ENCODE data around the gene PLXNB1. TPM values are rescaled to one million over a fixed set of nuclear protein-coding genes. Genes with fewer than 3 reads are reported as not detected.
A peak's percentile ranks its signal among the peaks of the same experiment; 100 is the strongest.
"Not testable (repeated sequence)": the region's sequence is repeated elsewhere in the genome, so short reads cannot be mapped to it uniquely, and the experiment has no call there.

PLXNB1 gene, protein sequence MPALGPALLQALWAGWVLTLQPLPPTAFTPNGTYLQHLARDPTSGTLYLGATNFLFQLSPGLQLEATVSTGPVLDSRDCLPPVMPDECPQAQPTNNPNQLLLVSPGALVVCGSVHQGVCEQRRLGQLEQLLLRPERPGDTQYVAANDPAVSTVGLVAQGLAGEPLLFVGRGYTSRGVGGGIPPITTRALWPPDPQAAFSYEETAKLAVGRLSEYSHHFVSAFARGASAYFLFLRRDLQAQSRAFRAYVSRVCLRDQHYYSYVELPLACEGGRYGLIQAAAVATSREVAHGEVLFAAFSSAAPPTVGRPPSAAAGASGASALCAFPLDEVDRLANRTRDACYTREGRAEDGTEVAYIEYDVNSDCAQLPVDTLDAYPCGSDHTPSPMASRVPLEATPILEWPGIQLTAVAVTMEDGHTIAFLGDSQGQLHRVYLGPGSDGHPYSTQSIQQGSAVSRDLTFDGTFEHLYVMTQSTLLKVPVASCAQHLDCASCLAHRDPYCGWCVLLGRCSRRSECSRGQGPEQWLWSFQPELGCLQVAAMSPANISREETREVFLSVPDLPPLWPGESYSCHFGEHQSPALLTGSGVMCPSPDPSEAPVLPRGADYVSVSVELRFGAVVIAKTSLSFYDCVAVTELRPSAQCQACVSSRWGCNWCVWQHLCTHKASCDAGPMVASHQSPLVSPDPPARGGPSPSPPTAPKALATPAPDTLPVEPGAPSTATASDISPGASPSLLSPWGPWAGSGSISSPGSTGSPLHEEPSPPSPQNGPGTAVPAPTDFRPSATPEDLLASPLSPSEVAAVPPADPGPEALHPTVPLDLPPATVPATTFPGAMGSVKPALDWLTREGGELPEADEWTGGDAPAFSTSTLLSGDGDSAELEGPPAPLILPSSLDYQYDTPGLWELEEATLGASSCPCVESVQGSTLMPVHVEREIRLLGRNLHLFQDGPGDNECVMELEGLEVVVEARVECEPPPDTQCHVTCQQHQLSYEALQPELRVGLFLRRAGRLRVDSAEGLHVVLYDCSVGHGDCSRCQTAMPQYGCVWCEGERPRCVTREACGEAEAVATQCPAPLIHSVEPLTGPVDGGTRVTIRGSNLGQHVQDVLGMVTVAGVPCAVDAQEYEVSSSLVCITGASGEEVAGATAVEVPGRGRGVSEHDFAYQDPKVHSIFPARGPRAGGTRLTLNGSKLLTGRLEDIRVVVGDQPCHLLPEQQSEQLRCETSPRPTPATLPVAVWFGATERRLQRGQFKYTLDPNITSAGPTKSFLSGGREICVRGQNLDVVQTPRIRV (N-terminal part only)
- polyA plus RNA-seq (2013, experiment 1 of 2): 81.0 TPM
- 87.6 TPM for polyA plus RNA-seq (2013, experiment 2 of 2)

DNA sequence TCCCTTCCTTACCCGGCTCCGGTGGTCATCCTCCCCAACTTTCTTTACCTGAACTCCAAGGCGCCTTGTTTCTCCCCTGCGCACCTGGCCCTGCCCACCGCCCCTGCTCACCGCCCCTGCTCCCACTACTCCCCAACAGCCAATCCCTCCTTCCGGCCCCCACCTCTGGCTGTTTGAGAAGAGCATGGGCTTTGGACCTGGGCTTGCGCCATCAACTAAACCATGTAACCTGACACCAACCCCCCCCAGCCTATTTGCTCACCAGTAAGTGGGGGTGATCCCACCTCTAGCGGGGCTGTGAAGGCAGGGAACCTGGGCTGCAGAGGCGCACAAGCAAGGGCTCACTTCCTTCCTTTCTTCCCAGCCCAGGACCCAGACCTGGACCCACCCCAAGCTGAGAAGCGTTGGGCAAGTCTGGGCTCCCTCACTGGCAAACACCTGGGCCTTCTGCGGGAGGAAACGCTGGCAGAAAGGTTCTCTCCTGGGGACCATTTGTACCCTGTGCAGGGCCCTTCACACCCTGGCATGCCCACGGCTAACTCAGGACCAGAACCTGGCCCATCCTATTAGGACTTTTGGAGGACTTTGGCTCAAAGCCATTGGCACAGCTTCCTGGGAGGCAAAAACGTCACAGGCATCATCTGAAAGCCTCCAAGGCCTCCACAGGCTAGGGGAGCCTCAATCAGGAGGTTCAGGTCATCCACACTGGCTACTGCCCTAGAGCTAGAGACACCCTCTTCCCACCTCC, at the start of gene PLXNB1:
PLXNB1 (minus strand) TSS at position 127 of the 748 bp plus-strand sequence. CDS start 5,475 bp downstream, outside the sequence.
- peak within 1 kb of the TSS; percentile 85 for H3K4me3 ChIP-seq (ENCODE audit: low read length)
- WGBS: 9% methylated on average over 15 of the region's 15 CpGs
- peak within 1 kb of the TSS; percentile 96 for H3K9ac ChIP-seq (ENCODE audit: low read depth, low read length)
- no peaks in the 10 kb centered on the region for H3K9me3 ChIP-seq (ENCODE audit: insufficient read depth, low read depth, low read length)
- H3K36me3 ChIP-seq (ENCODE audit: insufficient read depth, low read length): peaks cover 31% of the 10 kb centered on the region
- H3K4me1 ChIP-seq (ENCODE audit: insufficient read depth, low read length): peaks cover 23% of the 10 kb centered on the region
- H3K27ac ChIP-seq (ENCODE audit: low read depth, low read length): peak within 1 kb of the TSS; percentile 93
- H3K27me3 ChIP-seq (ENCODE audit: insufficient read depth, low read length): no peaks in the 10 kb centered on the region

DNA sequence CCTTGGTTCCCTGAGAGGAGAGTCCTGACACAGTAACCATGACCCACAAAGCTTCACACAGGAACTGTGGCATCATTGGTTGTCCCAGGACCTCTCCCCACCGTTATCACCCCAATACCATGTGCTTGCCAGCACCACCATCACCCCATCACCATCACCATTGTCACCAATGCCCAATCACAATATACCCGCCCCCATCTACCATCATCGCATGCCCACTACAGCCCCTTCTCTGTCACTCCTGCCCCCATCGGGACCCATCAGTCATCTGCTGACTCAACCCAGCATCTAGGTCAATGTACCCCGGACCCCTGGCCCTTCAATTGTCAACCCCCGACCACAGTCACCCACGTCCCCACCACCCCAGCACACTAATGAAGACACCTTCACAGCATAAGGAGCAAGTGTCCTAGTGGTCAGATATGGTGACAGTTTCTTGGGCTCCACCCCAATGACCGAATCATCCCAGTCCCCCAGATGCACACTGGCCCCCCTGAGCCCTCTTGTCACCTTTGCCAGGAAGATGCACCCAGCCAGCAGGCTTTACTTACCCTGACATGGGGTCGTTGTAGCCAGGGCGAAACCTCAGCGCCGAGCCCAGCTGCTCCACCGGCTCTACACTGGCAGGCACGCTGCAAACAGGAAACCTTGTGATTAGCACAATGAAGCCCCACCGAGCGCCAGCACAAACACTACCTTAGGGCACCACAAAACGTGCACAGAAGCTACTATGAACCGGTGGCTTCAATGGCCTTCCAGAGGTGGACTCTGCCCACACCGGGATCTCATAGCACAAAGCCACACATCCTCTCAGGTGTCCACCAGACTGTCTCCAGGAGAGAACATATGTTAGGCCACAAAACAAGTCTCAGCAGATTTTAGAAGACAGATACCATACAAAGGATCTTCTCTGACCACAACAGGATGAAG, 49.0 kb upstream of the PLXNB1 start:
- Histone ChIP-seq H3K27ac (ENCODE audit: low read depth, low read length) (no peak overlapping the region), H3K36me3 (ENCODE audit: insufficient read depth, low read length) (0 out of 2 replicates have a peak, but pooled peaks cover 4% of the 10 kb centered on the region), H3K4me1 (ENCODE audit: insufficient read depth, low read length) (peaks cover 12% of the 10 kb centered on the region), H3K4me3 (ENCODE audit: low read length) (no peak overlapping the region), H3K9me3 (ENCODE audit: insufficient read depth, low read depth, low read length) (no peaks in the 10 kb centered on the region), H3K27me3 (ENCODE audit: insufficient read depth, low read length) (no peaks in the 10 kb centered on the region), H3K9ac (ENCODE audit: low read depth, low read length) (no peak overlapping the region)
- WGBS: 89% methylated on average over 19 of the region's 19 CpGs

DNA sequence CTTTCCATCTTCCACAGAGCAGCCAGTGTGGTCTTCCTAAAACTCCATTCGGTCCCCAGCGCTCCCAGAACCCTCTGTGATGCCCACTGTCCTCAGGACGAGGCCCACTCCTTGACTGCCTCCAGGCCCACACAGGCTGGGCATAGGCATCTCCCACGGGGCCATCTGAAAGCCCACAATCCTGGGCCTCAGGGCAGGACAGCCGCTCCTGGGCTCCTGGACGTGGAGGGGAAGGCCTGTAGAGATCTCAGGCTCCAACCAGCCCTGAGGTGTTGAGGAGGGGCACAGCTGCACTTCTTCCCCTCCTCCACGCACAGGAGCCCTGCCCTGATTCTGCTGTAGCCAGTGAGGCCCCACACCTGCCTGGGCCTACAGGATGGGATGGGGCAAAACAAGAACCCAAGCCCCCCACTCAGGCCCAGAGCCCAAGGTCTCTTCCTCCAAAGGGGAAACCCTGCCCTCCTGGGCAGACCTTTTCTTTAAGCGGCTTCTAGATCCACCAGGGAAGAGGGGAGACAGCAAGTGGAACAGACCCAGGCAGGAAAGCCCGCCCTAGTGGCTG, 48.2 kb upstream of the PLXNB1 start:
- 88% methylated on average over 9 of the region's 9 CpGs for WGBS
- peak overlapping the region; percentile 35; the same call in 1 of the 2 replicates for H3K27ac ChIP-seq (ENCODE audit: low read depth, low read length)
- H3K36me3 ChIP-seq (ENCODE audit: insufficient read depth, low read length): 0 out of 2 replicates have a peak, but pooled peaks cover 4% of the 10 kb centered on the region
- peaks cover 18% of the 10 kb centered on the region for H3K4me1 ChIP-seq (ENCODE audit: insufficient read depth, low read length)
- H3K27me3 ChIP-seq (ENCODE audit: insufficient read depth, low read length): no peaks in the 10 kb centered on the region
- H3K9ac ChIP-seq (ENCODE audit: low read depth, low read length): no peak overlapping the region
- H3K4me3 ChIP-seq (ENCODE audit: low read length): no peak overlapping the region
- H3K9me3 ChIP-seq (ENCODE audit: insufficient read depth, low read depth, low read length): no peaks in the 10 kb centered on the region

- H3K36me3 ChIP-seq (ENCODE audit: insufficient read depth, low read length): 0 out of 2 replicates have a peak, but pooled peaks cover 4% of the 10 kb centered on the region
- no peak overlapping the region for H3K9ac ChIP-seq (ENCODE audit: low read depth, low read length)
- no peaks in the 10 kb centered on the region for H3K9me3 ChIP-seq (ENCODE audit: insufficient read depth, low read depth, low read length)
- H3K4me3 ChIP-seq (ENCODE audit: low read length): no peak overlapping the region
- 90% methylated on average over 9 of the region's 9 CpGs for WGBS
- no peaks in the 10 kb centered on the region for H3K27me3 ChIP-seq (ENCODE audit: insufficient read depth, low read length)
- no peak overlapping the region for H3K27ac ChIP-seq (ENCODE audit: low read depth, low read length)
- H3K4me1 ChIP-seq (ENCODE audit: insufficient read depth, low read length): peaks cover 18% of the 10 kb centered on the region
These were observed 46.7 kb upstream of the PLXNB1 start for GRCh38 chr3:48476426-48477053.

GRCh38 chr3:48475188-48475587, 45.3 kb upstream of the PLXNB1 start:
- 0 out of 2 replicates have a peak, but pooled peaks cover under 1% of the 10 kb centered on the region for H3K36me3 ChIP-seq (ENCODE audit: insufficient read depth, low read length)
- whole genome bisulfite sequencing: 58% methylated on average over 11 of the region's 11 CpGs
- no peaks in the 10 kb centered on the region for H3K27me3 ChIP-seq (ENCODE audit: insufficient read depth, low read length)
- H3K9ac ChIP-seq (ENCODE audit: low read depth, low read length): peak overlapping the region; percentile 49
- no peaks in the 10 kb centered on the region for H3K9me3 ChIP-seq (ENCODE audit: insufficient read depth, low read depth, low read length)
- peak overlapping the region; percentile 11; the same call in 1 of the 2 replicates for H3K4me3 ChIP-seq (ENCODE audit: low read length)
- peak overlapping the region; percentile 85 for H3K27ac ChIP-seq (ENCODE audit: low read depth, low read length)
- H3K4me1 ChIP-seq (ENCODE audit: insufficient read depth, low read length): peaks cover 18% of the 10 kb centered on the region

DNA sequence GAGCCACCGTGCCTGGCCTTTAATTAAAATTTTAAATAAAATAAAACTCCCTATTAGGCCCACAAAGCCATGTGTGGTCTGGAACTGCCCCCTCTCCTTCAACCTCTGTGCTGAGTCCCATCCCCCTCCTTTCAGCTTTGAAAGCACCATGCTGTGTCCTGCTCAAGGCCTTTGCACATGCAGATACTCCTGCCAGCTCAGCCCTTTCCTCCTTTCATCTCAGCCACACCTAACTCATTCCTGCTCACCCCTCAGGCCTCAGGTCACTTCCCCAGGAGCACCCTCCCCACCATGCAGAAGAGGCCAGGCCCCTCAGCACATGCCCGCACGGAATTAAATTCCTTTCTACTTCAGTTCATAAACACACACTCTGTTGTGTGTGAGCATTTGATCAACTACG, 44.7 kb upstream of the PLXNB1 start:
- Histone ChIP-seq H3K27me3 (ENCODE audit: insufficient read depth, low read length) (no peaks in the 10 kb centered on the region), H3K27ac (ENCODE audit: low read depth, low read length) (peak overlapping the region; percentile 85), H3K9ac (ENCODE audit: low read depth, low read length) (peak overlapping the region; percentile 49; the same call in 1 of the 2 replicates), H3K36me3 (ENCODE audit: insufficient read depth, low read length) (peaks cover 5% of the 10 kb centered on the region), H3K4me1 (ENCODE audit: insufficient read depth, low read length) (peaks cover 18% of the 10 kb centered on the region), H3K4me3 (ENCODE audit: low read length) (peak overlapping the region; percentile 11; the same call in 1 of the 2 replicates), H3K9me3 (ENCODE audit: insufficient read depth, low read depth, low read length) (no peaks in the 10 kb centered on the region)
- WGBS: 4% methylated on average over 4 of the region's 4 CpGs

DNA sequence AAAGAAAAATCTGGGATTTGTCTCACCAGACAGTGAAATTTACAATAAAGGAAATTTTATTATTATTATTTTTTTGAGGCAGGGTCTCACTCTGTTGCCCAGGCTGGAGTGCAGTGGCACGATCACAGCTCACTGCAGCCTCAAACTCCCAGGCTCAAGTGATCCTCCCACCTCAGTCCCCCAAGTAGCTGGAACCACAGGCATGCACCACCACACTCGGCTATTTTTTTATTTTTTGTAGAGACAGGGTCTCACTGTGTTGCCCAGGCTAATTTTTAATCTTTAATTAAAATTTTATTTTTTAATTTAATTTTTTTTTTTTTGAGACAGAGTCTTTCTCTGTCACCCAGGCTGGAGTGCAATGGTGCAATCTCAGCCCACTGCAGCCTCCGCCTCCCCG, 44.1 kb upstream of the PLXNB1 start:
- H3K9ac ChIP-seq (ENCODE audit: low read depth, low read length); H3K9me3 ChIP-seq (ENCODE audit: insufficient read depth, low read depth, low read length); H3K27me3 ChIP-seq (ENCODE audit: insufficient read depth, low read length); H3K4me3 ChIP-seq (ENCODE audit: low read length): not testable (repeated sequence)
- WGBS: 62% methylated on average over 3 of the region's 4 CpGs
- H3K36me3 ChIP-seq (ENCODE audit: insufficient read depth, low read length): peaks cover 10% of the 10 kb centered on the region
- peak overlapping the region; percentile 88; the same call in 1 of the 2 replicates for H3K27ac ChIP-seq (ENCODE audit: low read depth, low read length)
- peaks cover 18% of the 10 kb centered on the region for H3K4me1 ChIP-seq (ENCODE audit: insufficient read depth, low read length)

DNA sequence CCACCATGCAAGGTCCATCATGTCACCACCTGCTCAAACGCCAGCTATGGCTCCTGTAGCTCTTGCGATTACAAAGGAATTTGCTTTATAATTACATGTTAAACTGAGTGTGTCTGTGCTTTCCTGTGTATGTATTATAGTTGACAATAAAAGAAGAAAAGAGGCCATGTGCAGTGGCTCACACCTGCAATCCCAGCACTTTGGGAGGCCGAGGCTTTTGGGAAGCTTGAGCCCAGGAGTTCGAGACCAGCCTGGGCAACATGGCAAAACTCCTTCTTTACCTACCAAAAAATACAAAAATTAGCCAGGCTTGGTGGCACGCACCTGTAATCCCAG, 43.7 kb upstream of the PLXNB1 start:
- Histone ChIP-seq H3K4me1 (ENCODE audit: insufficient read depth, low read length) (peaks cover 18% of the 10 kb centered on the region), H3K9ac (ENCODE audit: low read depth, low read length) (no peak overlapping the region), H3K36me3 (ENCODE audit: insufficient read depth, low read length) (peaks cover 15% of the 10 kb centered on the region), H3K4me3 (ENCODE audit: low read length) (peak overlapping the region; percentile 15; the same call in 1 of the 2 replicates), H3K9me3 (ENCODE audit: insufficient read depth, low read depth, low read length) (no peaks in the 10 kb centered on the region), H3K27ac (ENCODE audit: low read depth, low read length) (peak overlapping the region; percentile 88), H3K27me3 (ENCODE audit: insufficient read depth, low read length) (no peaks in the 10 kb centered on the region)
- 70% methylated on average over 5 of the region's 5 CpGs for WGBS
